ENCODE data around the gene RFC4.

DNA sequence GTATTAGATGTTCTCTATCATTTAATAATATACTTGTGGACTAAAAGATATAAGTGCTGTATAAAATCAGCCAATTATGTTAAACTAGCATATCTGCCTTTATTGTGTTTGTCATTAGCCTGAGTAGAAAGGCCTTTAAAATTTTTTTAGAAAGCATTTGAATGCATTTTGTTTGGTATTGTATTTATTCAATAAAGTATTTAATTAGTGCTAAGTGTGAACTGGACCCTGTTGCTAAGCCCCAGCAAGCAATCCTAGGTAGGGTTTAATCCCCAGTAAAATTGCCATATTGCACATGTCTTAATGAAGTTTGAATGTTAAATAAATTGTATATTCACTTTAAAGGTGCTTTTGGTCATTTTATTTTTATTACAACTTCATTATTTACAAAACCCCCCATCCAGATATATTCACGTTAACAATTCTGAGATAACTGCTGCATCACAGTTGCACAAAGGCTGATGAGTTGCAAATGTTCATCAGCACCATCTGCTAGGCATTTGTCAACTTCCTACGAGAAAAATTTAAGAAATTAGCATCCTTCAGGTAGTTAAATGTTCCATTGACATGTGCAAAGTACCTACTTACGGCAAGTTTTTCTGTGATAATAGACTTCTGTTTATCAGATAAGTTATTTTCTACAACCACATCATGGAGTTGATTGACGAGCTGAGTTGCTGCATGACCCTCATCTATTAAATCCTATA lies 16.6 kb downstream of the RFC4 start:
- TF ChIP-seq, protein P1, sequence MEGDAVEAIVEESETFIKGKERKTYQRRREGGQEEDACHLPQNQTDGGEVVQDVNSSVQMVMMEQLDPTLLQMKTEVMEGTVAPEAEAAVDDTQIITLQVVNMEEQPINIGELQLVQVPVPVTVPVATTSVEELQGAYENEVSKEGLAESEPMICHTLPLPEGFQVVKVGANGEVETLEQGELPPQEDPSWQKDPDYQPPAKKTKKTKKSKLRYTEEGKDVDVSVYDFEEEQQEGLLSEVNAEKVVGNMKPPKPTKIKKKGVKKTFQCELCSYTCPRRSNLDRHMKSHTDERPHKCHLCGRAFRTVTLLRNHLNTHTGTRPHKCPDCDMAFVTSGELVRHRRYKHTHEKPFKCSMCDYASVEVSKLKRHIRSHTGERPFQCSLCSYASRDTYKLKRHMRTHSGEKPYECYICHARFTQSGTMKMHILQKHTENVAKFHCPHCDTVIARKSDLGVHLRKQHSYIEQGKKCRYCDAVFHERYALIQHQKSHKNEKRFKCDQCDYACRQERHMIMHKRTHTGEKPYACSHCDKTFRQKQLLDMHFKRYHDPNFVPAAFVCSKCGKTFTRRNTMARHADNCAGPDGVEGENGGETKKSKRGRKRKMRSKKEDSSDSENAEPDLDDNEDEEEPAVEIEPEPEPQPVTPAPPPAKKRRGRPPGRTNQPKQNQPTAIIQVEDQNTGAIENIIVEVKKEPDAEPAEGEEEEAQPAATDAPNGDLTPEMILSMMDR (IDR thresholded peaks at IDR 0.05), result no peak
- TF ChIP-seq POLR2A (IDR thresholded peaks at IDR 0.05), result no peak
